HepG2 (cell line): ENCODE measurements around the gene C5orf34.

Experiments
- EP300 ChIP-seq, 3 experiments: sonication (generic) in 1 of 3; formaldehyde crosslinking in 1 of 3; IDR thresholded peaks; 2 replicates each; pipeline versions ENCODE4 v1.5.1 to v1.6.1; 2011 to 2020; ENCODE audit warnings: low read depth in 2 of 3, low read length in 2 of 3, borderline replicate concordance in 1 of 3, improper control_type of control experiment in 1 of 3, mild to moderate bottlenecking in 1 of 3, missing genetic modification reagents in 1 of 3, moderate library complexity in 1 of 3
- ERF ChIP-seq: IDR thresholded peaks from 2 replicates; pipeline ENCODE4 v1.6.1; 2018; ENCODE audit warnings: missing biosample characterization, missing genetic modification reagents
- FOXM1 ChIP-seq: sonication (generic); formaldehyde crosslinking; IDR thresholded peaks from 2 replicates; pipeline ENCODE4 v1.5.0; 2020; ENCODE audit warnings: missing genetic modification reagents
- GATAD2A ChIP-seq: IDR thresholded peaks from 2 replicates; pipeline ENCODE4 v1.6.1; 2016
- SSRP1 ChIP-seq: IDR thresholded peaks from 2 replicates; pipeline ENCODE4 v1.6.1; 2016; ENCODE audit warnings: control low read depth
- TCF7L2 ChIP-seq: IDR thresholded peaks from 2 replicates; pipeline ENCODE4 v1.6.1; 2011; ENCODE audit warnings: mild to moderate bottlenecking, low read depth, low read length, moderate library complexity
- ZNF101 ChIP-seq: sonication (generic); formaldehyde crosslinking; IDR thresholded peaks from 2 replicates; pipeline ENCODE4 v1.4.0; 2020; ENCODE audit warnings: mild to moderate bottlenecking, low read depth, missing genetic modification reagents, borderline replicate concordance
- ZNF558 ChIP-seq: sonication (generic); formaldehyde crosslinking; IDR thresholded peaks from 2 replicates; pipeline ENCODE4 v1.9.0; 2022; ENCODE audit warnings: mild to moderate bottlenecking, missing genetic modification reagents, borderline replicate concordance
- ZNF773 ChIP-seq: sonication (generic); formaldehyde crosslinking; IDR thresholded peaks from 2 replicates; pipeline ENCODE4 v1.4.0; 2020; ENCODE audit warnings: missing genetic modification reagents, borderline replicate concordance
- TF ChIP-seq, protein P1 (sequence below): sonication (generic); formaldehyde crosslinking; IDR thresholded peaks from 2 replicates; pipeline ENCODE4 v1.4.0; 2020; ENCODE audit warnings: mild to moderate bottlenecking, missing genetic modification reagents
- TF ChIP-seq, protein P2 (sequence below): sonication (generic); formaldehyde crosslinking; IDR thresholded peaks from 2 replicates; pipeline ENCODE4 v1.4.0; 2020; ENCODE audit warnings: missing genetic modification reagents

DNA sequence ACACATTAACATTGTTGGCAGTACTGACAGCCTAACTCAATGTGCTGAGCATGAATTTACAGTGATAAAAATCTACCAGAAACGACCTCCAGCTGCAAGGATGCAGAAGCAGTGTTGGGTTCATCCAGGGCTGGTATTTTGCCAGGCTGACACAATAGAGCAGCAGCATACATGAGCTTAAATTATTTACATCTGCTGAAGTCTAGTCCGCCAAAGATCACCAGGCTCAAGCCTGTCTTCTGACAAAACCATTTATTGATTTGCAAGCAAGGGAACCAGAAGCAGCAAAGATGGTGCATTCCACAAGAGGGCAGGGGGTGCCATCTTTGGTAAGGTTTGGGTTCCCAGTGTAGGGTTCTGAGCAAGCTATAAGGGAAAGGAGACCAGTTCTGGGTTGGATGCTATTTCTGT is 8.7 kb upstream of the C5orf34 start:
- no peak for TF ChIP-seq GATAD2A (CRISPR knock-in tag)
- TF ChIP-seq, protein P1, sequence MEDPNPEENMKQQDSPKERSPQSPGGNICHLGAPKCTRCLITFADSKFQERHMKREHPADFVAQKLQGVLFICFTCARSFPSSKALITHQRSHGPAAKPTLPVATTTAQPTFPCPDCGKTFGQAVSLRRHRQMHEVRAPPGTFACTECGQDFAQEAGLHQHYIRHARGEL (CRISPR knock-in tag), result no peak
- TF ChIP-seq ZNF773, result no peak
- TF ChIP-seq FOXM1 (CRISPR knock-in tag), result no peak
- TF ChIP-seq ZNF101 (CRISPR knock-in tag), result no peak
- no peak for TF ChIP-seq TCF7L2
- TF ChIP-seq, protein P2, sequence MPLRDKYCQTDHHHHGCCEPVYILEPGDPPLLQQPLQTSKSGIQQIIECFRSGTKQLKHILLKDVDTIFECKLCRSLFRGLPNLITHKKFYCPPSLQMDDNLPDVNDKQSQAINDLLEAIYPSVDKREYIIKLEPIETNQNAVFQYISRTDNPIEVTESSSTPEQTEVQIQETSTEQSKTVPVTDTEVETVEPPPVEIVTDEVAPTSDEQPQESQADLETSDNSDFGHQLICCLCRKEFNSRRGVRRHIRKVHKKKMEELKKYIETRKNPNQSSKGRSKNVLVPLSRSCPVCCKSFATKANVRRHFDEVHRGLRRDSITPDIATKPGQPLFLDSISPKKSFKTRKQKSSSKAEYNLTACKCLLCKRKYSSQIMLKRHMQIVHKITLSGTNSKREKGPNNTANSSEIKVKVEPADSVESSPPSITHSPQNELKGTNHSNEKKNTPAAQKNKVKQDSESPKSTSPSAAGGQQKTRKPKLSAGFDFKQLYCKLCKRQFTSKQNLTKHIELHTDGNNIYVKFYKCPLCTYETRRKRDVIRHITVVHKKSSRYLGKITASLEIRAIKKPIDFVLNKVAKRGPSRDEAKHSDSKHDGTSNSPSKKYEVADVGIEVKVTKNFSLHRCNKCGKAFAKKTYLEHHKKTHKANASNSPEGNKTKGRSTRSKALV (CRISPR knock-in tag), result no peak
- no peak for TF ChIP-seq ZNF558 (CRISPR knock-in tag)
- no peak for TF ChIP-seq SSRP1
- TF ChIP-seq ERF, result no peak
- no peak for TF ChIP-seq EP300 (IDR thresholded peaks at IDR 0.05; ENCODE audit: low read depth in 2 of 2, low read length in 2 of 2)
- no peak for TF ChIP-seq EP300 (CRISPR knock-in tag; IDR thresholded peaks at IDR 0.05; ENCODE audit: borderline replicate concordance)
